Globus pallidus (tissue), 1 donor: ENCODE results near the gene KXD1.
"Not testable (repeated sequence)": the region's sequence is repeated elsewhere in the genome, so short reads cannot be mapped to it uniquely, and the experiment has no call there.

Source experiments
- DNase-seq: peaks from one replicate; pipeline ENCODE4 v3.0.0-alpha.2; 2015; ENCODE audit warnings: low spot score

Gene KXD1

GRCh38 chr19:18536475-18536874 is 21.2 kb upstream of the KXD1 start:
- no peak for DNase-seq

- no peak for DNase-seq
These were observed 20.2 kb upstream of the KXD1 start for GRCh38 chr19:18537431-18537830.

DNA sequence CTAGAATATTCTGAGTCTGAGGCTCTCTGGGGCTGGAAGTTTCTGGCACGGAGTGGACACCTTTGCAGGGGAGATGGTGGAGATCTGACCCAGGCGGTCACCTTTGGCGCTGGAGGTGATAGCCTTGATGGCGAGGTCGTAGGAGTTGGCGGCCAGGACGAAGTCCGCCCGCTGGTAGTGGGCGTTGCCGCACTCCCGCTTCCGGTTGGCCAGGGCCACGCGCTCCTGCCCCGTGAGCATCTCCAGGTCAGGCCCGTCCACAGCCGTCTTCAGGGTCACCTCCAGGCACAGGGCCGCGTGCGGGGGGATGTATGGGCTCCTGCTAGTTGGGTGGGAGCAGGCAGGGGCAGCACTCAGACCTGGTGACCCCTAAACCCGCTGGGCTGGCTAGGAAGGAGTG is 19.6 kb upstream of the KXD1 start:
- DNase-seq: no peak

DNA sequence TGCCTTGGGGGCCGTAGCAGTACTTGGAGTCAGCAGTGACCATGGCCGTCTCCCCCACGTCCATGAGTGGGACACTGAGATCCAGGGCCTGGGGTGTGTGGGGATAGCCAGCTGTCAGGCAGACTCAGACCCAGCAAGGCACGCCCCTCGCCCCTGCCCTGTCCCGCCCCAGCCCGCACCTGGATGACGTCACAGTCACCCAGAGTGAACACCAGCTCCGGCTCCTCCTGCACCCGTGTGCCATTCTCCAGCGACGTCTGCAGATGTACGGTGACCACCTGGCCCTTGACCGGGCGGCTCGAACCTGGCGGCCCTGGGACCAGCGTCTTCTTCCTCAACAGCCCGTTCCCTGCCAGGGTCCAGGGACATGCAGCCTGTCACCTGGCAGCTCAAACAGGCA is 18.3 kb upstream of the KXD1 start:
- no peak for DNase-seq

- DNase-seq: not testable (repeated sequence)
These were observed 17.5 kb upstream of the KXD1 start for GRCh38 chr19:18540200-18540599.

DNA sequence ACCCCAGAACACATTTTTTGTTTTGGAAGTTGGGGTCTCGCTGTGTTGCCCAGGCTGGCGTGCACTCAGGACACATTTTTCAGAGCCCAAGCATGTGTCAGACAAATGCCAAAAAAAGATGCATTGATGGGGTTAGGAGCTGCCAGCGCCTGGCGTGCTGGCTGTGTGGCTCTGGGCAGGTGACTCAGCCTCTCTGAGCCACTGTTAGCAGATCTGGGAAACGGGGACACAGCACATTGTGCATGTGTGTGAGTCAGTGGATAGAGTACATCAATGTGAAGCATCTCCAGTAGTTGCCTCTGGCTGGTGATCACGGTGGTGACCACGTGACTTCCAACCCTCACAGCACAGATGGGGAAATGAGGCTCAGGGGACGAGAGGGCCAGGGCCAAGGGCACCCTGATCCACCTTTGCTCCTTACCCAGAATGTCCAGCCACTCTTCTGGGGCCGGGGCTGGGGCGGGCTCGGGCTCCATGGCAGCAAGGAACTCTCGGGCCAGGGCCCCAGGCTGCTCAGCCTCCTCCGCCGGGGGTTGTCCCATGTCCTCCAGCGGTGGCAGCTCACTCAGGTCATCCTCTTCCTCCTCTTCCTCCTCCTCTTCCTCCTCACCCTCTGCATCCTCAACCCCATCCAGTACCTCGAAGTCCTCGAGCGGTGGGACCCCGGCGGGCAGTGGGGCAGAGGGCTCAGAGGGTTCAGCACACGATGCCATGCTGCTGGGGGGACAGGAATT is 16.2 kb upstream of the KXD1 start:
- no peak for DNase-seq

GRCh38 chr19:18541992-18542940 is 15.4 kb upstream of the KXD1 start:
- DNase-seq: no peak

DNA sequence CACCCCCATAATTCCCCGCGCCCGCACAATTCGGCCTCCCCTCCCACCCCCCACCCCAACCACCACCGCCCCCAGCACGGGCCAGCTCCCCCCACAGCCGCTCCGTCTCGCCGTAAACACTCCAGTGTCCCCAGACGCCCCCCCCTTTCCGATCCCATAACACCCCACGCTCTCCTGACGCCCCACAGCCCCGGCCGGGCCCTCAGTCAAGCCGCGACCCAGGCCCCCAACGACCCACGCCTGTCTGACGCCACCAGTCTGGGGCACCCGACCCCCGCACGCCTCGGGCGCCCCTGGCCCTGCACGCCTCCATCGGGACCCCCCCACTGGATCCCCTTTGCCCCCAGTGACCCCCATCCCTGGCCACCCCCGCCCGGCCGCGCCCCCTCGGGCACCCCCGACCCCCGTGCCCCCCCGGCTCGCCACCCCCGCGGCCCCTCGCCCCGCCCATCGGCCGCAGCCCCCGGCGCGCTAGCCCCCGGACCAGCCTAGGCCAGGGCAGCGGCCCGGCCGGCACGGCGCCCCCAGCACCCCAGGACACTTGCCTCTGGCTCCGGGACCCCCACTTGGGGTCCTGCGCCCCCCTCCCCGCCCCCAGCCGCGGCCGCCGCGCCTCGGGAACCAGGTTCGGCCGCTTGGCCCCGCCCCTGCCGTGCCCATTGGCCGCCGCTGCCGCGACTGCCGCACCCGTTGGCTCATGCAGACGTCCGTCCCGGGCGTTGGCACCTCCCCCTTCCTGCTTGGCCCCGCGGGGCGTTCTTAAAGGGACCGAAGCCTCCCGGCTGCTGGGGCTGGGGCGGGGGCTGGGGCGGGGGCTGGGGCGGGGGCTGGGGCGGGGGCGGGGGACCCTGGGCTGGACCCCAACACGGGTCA is 14.5 kb upstream of the KXD1 start, which contains the start of gene FKBP8:
TSS of gene FKBP8 (minus strand) at position 633 of the 873 bp plus-strand sequence. CDS start 1,603 bp downstream, outside the sequence.
- peak; percentile 90 for DNase-seq

GRCh38 chr19:18543814-18544475 is 13.7 kb upstream of the KXD1 start:
- DNase-seq: no peak

DNA sequence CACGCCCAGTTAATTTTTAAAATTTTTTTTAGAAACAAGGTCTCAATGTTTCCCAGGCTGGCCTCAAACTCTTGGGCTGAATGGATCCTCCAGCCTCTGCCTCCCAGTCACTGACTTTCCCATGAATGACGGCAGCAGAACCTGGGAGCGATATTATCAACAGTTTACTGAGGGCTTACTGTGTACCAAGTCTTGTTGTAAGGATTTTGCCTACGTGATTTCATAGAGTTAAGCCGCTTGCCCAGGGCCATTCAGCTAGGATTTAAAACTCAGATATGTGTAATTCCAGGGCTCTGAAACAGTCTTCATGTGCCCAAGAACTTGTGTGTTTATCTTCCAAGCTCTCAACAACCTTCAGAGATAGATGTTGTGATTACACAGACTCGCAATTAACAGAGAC is 6.0 kb upstream of the KXD1 start:
- DNase-seq: no peak

GRCh38 chr19:18558202-18558555 is 509 bp downstream of the KXD1 start:
- DNase-seq: no peak

DNA sequence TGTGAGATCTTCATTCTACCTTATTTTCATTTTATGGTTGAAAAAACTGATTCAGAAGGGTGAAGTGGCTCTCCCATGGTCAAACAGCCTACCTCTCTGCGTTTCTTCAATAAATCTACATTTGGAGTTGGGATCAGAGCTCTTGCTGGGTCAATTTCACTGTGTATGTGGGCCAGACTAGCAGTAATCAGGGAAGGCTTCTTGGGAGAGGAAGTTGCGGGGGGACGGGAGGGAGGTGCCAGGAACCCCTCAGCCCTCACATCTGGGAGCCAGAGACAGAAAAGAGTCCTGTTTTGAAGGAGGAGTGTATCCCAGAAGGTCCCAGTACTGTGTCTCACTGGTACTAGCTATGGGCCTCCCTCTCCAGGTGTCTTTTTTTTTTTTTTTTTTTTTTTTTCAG is 934 bp downstream of the KXD1 start:
- DNase-seq: no peak

DNA sequence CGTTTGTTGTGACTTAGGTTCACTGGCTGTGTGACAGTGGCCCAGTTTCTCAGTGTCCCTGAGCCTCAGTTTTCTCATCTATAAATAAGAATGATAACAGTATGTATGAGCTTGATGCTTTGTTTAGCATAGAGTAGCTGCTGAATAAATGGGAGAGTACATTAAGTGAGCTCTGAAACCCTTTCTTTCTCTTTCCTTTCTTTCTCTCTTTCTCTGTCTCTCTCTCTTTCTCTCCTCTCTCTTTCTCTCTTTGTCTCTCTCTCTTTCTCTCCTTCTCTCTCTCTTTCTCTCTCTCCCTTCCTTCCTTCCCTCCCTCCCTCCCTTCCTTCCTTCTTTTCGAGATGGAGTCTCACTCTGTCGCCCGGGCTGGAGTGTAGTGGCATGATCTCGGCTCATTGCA is 2.0 kb downstream of the KXD1 start:
- no peak for DNase-seq

DNA sequence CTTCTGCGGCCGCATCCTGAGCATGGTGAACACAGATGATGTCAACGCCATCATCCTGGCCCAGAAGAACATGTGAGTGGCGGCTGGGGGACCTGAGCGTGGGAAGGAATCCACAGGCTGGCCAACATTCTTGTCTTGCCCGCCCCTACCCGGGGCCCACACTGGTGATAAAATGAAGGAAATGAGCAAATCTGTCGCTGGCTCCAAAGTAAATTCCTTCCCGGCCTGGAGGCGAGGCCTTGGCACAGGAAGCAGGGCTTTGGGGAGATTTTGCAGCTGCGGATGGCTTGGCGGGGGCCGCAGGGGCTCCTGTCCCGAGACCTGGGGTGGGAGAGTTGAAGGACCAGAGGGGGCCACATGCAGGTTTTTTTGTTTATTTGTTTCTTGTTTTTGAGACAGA is 4.4 kb downstream of the KXD1 start:
- DNase-seq: no peak

GRCh38 chr19:18566953-18567352 is 9.3 kb downstream of the KXD1 start:
- DNase-seq: no peak

DNA sequence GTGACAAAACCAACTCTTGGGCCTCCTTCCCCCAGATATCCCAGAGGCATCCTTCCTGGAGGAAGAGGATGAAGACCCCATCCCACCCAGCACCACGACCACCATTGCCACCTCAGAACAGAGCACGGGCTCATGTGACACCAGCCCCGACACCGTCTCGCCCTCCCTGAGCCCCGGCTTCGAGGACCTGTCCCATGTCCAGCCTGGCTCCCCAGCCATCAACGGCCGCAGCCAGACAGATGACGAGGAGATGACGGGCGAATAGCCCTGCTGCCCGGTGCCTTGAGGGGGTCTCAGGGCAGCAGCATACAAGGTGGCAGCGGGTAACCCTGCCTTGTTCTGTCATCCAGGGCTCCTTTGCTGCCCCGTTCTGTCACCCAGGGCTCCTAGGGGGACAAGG is 10.7 kb downstream of the KXD1 start:
- no peak for DNase-seq

- DNase-seq: peak; percentile 93
These were observed 14.1 kb downstream of the KXD1 start, which contains the start of gene UBA52 for GRCh38 chr19:18571564-18572344. UBA52 (plus strand) TSS chr19:18571857; CDS start chr19:18573301, 1,444 bp downstream.

- DNase-seq: no peak
These were observed 17.1 kb downstream of the KXD1 start for GRCh38 chr19:18574691-18575291.

- no peak for DNase-seq
These were observed 18.7 kb downstream of the KXD1 start for GRCh38 chr19:18576383-18576782.

DNA sequence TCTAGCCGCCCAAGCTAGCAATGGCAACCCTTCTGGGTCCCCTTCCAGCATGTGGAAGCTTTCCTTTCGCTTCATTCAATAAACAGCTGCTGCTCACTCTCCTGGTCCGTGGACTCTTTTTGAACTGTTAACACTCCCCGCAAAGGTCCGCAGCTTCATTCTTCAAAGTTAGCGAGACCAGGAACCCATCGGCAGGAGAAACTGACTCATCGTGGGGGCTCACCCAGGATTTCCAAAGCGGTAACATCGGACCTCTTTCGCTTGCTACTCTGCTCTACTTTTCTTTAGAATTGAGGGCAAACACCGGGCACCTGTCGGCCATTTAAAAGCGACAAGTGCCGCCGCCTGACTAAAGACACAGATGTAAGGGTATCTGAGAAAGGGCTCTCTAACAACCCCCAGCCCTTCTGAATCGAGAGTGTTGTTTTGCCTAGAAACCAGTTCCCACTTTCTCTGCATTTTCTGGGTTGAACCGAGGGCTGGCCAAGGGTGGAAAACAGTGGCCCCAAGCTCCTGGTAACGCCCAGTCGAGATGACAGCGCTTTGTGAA is 19.8 kb downstream of the KXD1 start:
- no peak for DNase-seq
